Right lobe of liver (tissue), 6 donors: Measurements from ENCODE around the gene GAS2L1. TPM values are rescaled to one million over a fixed set of nuclear protein-coding genes. Genes with fewer than 3 reads are reported as not detected.
A peak's percentile ranks its signal among the peaks of the same experiment; 100 is the strongest.
"Not testable (repeated sequence)": the region's sequence is repeated elsewhere in the genome, so short reads cannot be mapped to it uniquely, and the experiment has no call there.

Experiments used
- ATAC-seq, 4 donors: fragments of 200-7000 bp; cut with Tn5 transposase; one replicate each; pipeline ENCODE4 v1.9.1; 2020; ENCODE audit warnings: mild to moderate bottlenecking in 4 of 4, moderate library complexity in 4 of 4
- DNase-seq, 3 donors: peaks; one replicate each; pipeline ENCODE4 v3.0.0-alpha.2; 2020
- H3K27ac ChIP-seq, 3 donors: fragments of 200-600 bp; one replicate each; pipeline ENCODE4 v1.8.0; 2022
- H3K27me3 ChIP-seq, 2 donors: fragments of 200-600 bp; one replicate each; pipeline ENCODE4 v1.8.0; 2022
- H3K36me3 ChIP-seq, 4 donors: fragments of 200-600 bp; sonication (generic) in 1 of 4; one replicate each; pipeline versions ENCODE4 v1.5.1 to v1.8.0; 2017 to 2022; ENCODE audit warnings: control low read depth in 1 of 4
- H3K4me1 ChIP-seq, 4 donors: fragments of 200-600 bp; sonication (generic) in 1 of 4; one replicate each; pipeline versions ENCODE4 v1.5.1 to v1.8.0; 2017 to 2022; ENCODE audit warnings: control low read depth in 1 of 4
- H3K4me3 ChIP-seq, 3 donors: fragments of 200-600 bp; one replicate each; pipeline ENCODE4 v1.8.0; 2022
- H3K9me3 ChIP-seq, 4 donors: fragments of 200-600 bp; sonication (generic) in 1 of 4; one replicate each; pipeline versions ENCODE4 v1.5.1 to v1.8.0; 2017 to 2022; ENCODE audit warnings: control low read depth in 1 of 4
- CTCF ChIP-seq, 4 donors: fragments of 200-600 bp in 3 of 4; fragments of 450-650 bp in 1 of 4; IDR thresholded peaks; one replicate each; pipeline versions ENCODE4 v1.5.1 to v1.8.0; 2016 to 2022; ENCODE audit warnings: antibody characterized with exemption in 4 of 4, mild to moderate bottlenecking in 2 of 4
- POLR2A ChIP-seq: fragments of 450-650 bp; IDR thresholded peaks from one replicate; pipeline ENCODE4 v1.6.1; 2017; ENCODE audit warnings: antibody characterized with exemption, mild to moderate bottlenecking
- WGBS: methylation state at CpG from one replicate; pipeline ENCODE4 v1.1.6; 2018; ENCODE audit warnings: low coverage, low lambda C conversion rate; ENCODE audit not compliant: insufficient coverage; ENCODE audit errors: missing lambda C conversion rate; 5-methylcytosine and 5-hydroxymethylcytosine counted together
- intact Hi-C, 2 donors: fragments of 100-400 bp; cut with DNase I; formaldehyde crosslinking; loops; one replicate each; pipeline versions ENCODE4 v1.11.2 to v1.14.1; 2022
- total RNA-seq, 6 experiments: library from RNA; depleted of rRNA in 2 of 6; stranded (reverse); fragments of >200 nt in 2 of 6; fragmentation: NEBNext Ultra II Directional in 3 of 6; extraction: Animal tissue kit (Norgen Biotek cat#: 25700) in 3 of 6; gene quantifications; one replicate each; pipeline versions ENCODE4 v1.1.0 to v1.2.4, GENCODE V29; 2016 to 2023
- donor health status: DM: no; HTN: yes; CAD: no.
- donor health status: DM: no; HTN: no; CAD: no.
- donor health status: DM: no; HTN: no; CAD: no.
- donor health status: DM: no; HTN: yes; CAD: no.
- donor health status: DM: no; HTN: yes; CAD: no.

Gene GAS2L1
- total RNA-seq, 6 experiments from 2014 or later, result 8.9 to 15.8 (median 11.5) TPM

DNA sequence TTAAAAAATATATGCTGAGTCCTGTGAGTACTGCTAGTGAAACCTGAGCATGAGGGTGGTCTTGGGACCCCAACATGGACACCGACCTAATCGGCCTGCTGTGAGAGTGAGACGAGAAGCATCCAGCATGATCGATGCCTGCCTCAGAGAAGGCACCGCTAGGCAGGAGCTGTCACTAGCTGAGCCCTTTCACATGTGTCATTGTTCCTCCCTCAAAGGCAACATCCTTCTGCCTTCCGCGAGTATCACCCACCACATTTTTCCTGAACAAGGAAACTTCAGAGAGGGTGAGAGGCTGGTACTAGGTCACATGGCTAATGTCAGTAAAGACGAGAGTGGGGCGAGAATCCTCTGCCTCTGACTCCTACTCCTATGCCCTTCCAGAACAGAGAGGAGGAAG lies 46.3 kb downstream of the GAS2L1 start:
- Histone ChIP-seq H3K36me3 (peaks cover 0 to 83% (median 34%) of the 10 kb centered on the region in 4 donors), H3K4me3 (no peak overlapping the region), H3K4me1 (peaks cover 0 to 13% (median 5%) of the 10 kb centered on the region in 4 donors), H3K27me3 (no peaks in the 10 kb centered on the region), H3K27ac (no peak overlapping the region), H3K9me3 (no peaks in the 10 kb centered on the region)
- 91% methylated on average over 5 of the region's 9 CpGs for WGBS
- intact Hi-C loops, result loop anchor here in 1 of 2 donors (10.0 kb wide), 1 partner anchor 48 kb away; the partner anchor contains the start of gene GAS2L1
- DNase-seq (peak in 1 of 3 donors; percentile 15), ATAC-seq (no peak)
- TF ChIP-seq CTCF (IDR thresholded peaks at IDR 0.05) (no peak), POLR2A (no peak)

DNA sequence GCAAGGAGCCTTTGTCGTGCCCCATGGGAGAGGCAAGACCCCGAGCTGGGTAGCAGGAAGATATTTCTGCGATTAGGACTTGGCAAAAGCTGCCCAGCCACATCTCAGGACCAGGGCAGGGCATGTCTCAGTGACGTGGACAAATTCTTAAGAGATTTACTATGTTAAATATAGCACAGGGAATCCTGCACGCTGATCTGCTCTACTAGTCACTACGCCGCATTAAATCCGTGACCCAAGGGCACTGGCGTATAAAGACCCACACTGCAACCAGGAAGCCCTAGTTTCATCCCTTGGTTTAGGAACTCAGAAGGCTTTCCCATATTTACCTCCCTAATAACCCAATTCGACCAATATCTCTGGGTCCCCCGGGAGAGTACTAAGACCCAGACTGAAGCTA lies 46.8 kb downstream of the GAS2L1 start:
- Histone ChIP-seq H3K4me3 (no peak overlapping the region), H3K27ac (no peak overlapping the region), H3K9me3 (no peaks in the 10 kb centered on the region), H3K27me3 (no peaks in the 10 kb centered on the region), H3K4me1 (peaks cover 0 to 11% (median 5%) of the 10 kb centered on the region in 4 donors), H3K36me3 (peaks cover 0 to 83% (median 33%) of the 10 kb centered on the region in 4 donors)
- WGBS, result 85% methylated on average over 2 of the region's 11 CpGs
- DNase-seq (peak in 1 of 3 donors; percentile 11), ATAC-seq (no peak)
- TF ChIP-seq POLR2A (no peak), CTCF (IDR thresholded peaks at IDR 0.05) (no peak)
- intact Hi-C loops, result loop anchor here in 1 of 2 donors (10.0 kb wide), 1 partner anchor 48 kb away; the partner anchor contains the start of gene GAS2L1

GRCh38 chr22:29353860-29354259 lies 47.4 kb downstream of the GAS2L1 start:
- intact Hi-C loops, result loop anchor here in 1 of 2 donors (10.0 kb wide), 1 partner anchor 49 kb away; the partner anchor contains the start of gene GAS2L1
- peaks cover 0 to 83% (median 33%) of the 10 kb centered on the region in 4 donors for H3K36me3 ChIP-seq
- no peak for ATAC-seq

DNA sequence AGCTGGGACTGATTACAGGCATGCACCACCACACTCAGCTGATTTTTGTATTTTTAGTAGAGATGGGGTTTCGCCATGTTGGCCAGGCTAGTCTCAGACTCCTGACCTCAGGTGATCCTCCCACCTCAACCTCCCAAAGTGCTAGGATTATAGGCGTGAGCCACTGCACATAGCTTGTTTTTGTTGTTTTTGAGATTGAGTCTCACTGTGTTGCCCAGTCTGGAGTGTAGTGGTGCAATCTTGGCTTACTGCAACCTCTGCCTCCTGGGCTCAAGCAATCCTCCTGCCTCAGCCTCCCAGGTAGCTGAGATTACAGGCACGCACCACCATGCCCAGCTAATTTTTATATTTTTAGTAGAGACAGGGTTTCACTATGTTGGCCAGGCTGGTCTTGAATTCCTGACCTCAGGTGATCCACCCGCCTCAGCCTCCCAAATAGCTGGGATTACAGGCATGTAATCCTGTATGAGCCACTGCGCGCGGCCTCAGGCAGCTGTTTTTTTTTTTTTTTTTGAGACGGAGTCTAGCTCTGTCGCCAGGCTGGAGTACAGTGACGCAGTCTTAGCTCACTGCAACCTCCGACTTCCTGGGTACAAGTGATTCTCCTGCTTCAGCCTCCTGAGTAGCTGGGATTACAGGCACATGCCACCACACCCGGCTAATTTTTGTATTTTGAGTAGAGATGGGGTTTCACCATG lies 50.9 kb downstream of the GAS2L1 start:
- ATAC-seq, H3K4me1 ChIP-seq, H3K9me3 ChIP-seq, H3K27me3 ChIP-seq, H3K4me3 ChIP-seq, H3K27ac ChIP-seq: not testable (repeated sequence)
- intact Hi-C loops, result loop anchor here (5.0 to 10.0 kb wide), 2 partner anchors 53 to 55 kb away; partner anchors contain the start of gene GAS2L1 (in 1 of the 2)
- WGBS, result 98% methylated on average over 8 of the region's 12 CpGs
- peaks cover 0 to 62% (median 20%) of the 10 kb centered on the region in 4 donors for H3K36me3 ChIP-seq
- DNase-seq, result peak in 1 of 3 donors; percentile 6

More at GRCh38 chr22:29353860-29354259, 47.4 kb downstream of the GAS2L1 start:
- Histone ChIP-seq H3K27ac (no peak overlapping the region), H3K4me3 (no peak overlapping the region), H3K9me3 (no peaks in the 10 kb centered on the region), H3K27me3 (no peaks in the 10 kb centered on the region), H3K4me1 (peaks cover 0 to 11% (median 5%) of the 10 kb centered on the region in 4 donors)
- TF ChIP-seq CTCF (IDR thresholded peaks at IDR 0.05) (no peak), POLR2A (no peak)
- 100% methylated on average over 6 of the region's 8 CpGs for WGBS
- DNase-seq, result peak in 1 of 3 donors; percentile 17

GRCh38 chr22:29359469-29359868 lies 53.0 kb downstream of the GAS2L1 start:
- DNase-seq (peak; percentile 61 to 74 (median 65)), ATAC-seq (peak; percentile 78 to 90 (median 81))
- WGBS, result 29% methylated on average over 5 of the region's 9 CpGs

More at GRCh38 chr22:29359469-29359868, 53.0 kb downstream of the GAS2L1 start:
- Histone ChIP-seq H3K9me3 (no peaks in the 10 kb centered on the region), H3K27ac (no peak overlapping the region), H3K27me3 (no peaks in the 10 kb centered on the region), H3K4me3 (no peak overlapping the region), H3K4me1 (peaks cover 0 to 6% (median 0%) of the 10 kb centered on the region in 4 donors), H3K36me3 (peaks cover 0 to 42% (median 10%) of the 10 kb centered on the region in 4 donors)
- intact Hi-C loops, result loop anchor here (5.0 to 10.0 kb wide), 2 partner anchors 55 to 57 kb away; partner anchors contain the start of gene GAS2L1 (in 1 of the 2)
- TF ChIP-seq CTCF (IDR thresholded peaks at IDR 0.05) (peak; percentile 59 to 87 (median 71)), POLR2A (no peak)
